NCI-H2107 (cell line): ENCODE results near the gene ZSWIM3.
"Not testable (repeated sequence)": the region's sequence is repeated elsewhere in the genome, so short reads cannot be mapped to it uniquely, and the experiment has no call there.

Source experiments
- DNase-seq: peaks from one replicate; lab custom pipeline; 2025; lab: John Stamatoyannopoulos, UW

Gene ZSWIM3

GRCh38 chr20:45861221-45862075, 4.0 kb downstream of the ZSWIM3 start:
- no peak for DNase-seq

- DNase-seq: no peak
Measured at GRCh38 chr20:45863543-45864470, 6.4 kb downstream of the ZSWIM3 start.

GRCh38 chr20:45866454-45866853, 9.0 kb downstream of the ZSWIM3 start:
- no peak for DNase-seq

- DNase-seq: no peak
Measured at GRCh38 chr20:45867136-45867818, 9.9 kb downstream of the ZSWIM3 start.

- no peak for DNase-seq
Measured at GRCh38 chr20:45867819-45868176, 10.4 kb downstream of the ZSWIM3 start.

GRCh38 chr20:45872626-45873025, 15.2 kb downstream of the ZSWIM3 start:
- no peak for DNase-seq

- no peak for DNase-seq
Measured at GRCh38 chr20:45873409-45874103, 16.1 kb downstream of the ZSWIM3 start.

- DNase-seq: not testable (repeated sequence)
Measured at GRCh38 chr20:45874104-45874481, 16.7 kb downstream of the ZSWIM3 start.

GRCh38 chr20:45874576-45874975, 17.2 kb downstream of the ZSWIM3 start:
- DNase-seq: no peak

- DNase-seq: no peak
Measured at GRCh38 chr20:45878076-45878761, 20.8 kb downstream of the ZSWIM3 start.

- peak; percentile 92 for DNase-seq
Measured at GRCh38 chr20:45880988-45881788, 23.8 kb downstream of the ZSWIM3 start, which contains the start of gene ZSWIM1. TSS of gene ZSWIM1 (plus strand) at chr20:45881227. CDS start at chr20:45882593, 1,366 bp downstream.

GRCh38 chr20:45882469-45883099, 25.2 kb downstream of the ZSWIM3 start:
- DNase-seq: no peak

- no peak for DNase-seq
Measured at GRCh38 chr20:45883100-45883469, 25.7 kb downstream of the ZSWIM3 start.

GRCh38 chr20:45886590-45887345, 29.4 kb downstream of the ZSWIM3 start:
- DNase-seq: no peak

- DNase-seq: no peak
Measured at GRCh38 chr20:45887346-45887715, 29.9 kb downstream of the ZSWIM3 start, which contains the start of gene SPATA25. TSS of gene SPATA25 (minus strand) at chr20:45887622. CDS start at chr20:45887590, 32 bp downstream.

- no peak for DNase-seq
Measured at GRCh38 chr20:45888681-45889080, 31.3 kb downstream of the ZSWIM3 start.

GRCh38 chr20:45890077-45890984, 32.9 kb downstream of the ZSWIM3 start:
- DNase-seq: no peak
